HG03520 (cell line): Measurements from ENCODE around the gene NBPF1.
"Not testable (repeated sequence)": the region's sequence is repeated elsewhere in the genome, so short reads cannot be mapped to it uniquely, and the experiment has no call there.

Experiments
- ATAC-seq: cut with Tn5 transposase; IDR thresholded peaks from one replicate; pipeline ENCODE4 v1.9.1; 2021; ENCODE audit warnings: mild to moderate bottlenecking, moderate library complexity; ENCODE audit not compliant: unreplicated experiment

The NBPF1 gene

DNA sequence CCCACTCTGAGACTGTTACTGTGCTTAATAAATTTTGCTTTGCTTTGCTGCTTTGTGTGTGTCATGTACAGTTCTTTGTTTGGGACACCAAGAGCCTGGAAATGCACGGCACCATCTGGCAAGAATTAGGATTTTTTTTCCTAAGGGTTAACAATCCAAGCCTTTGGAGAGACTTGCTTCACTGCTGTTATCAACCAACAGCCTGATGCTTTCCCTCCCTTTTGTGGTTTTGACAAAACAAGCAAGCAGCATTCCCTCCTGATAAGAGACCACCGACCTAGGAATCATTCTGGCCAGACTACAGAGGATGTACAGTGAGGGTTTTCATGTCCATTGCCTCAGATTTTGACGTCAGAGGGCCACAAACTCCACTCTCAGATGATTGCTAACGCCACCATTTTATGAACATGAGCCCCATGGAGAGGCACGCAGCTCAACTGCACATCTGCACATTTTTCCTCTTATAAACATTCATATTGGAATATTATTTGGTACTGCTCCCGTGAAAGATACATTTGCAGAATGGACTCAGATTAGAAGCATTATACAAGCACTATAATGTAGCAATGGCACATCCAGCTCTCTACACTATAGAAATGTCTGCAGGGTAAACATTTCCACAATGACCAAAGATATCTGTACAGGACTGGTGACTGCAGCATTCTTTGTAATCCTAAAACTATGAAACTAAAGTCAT is 94.0 kb downstream of the NBPF1 start:
- not testable (repeated sequence) for ATAC-seq

DNA sequence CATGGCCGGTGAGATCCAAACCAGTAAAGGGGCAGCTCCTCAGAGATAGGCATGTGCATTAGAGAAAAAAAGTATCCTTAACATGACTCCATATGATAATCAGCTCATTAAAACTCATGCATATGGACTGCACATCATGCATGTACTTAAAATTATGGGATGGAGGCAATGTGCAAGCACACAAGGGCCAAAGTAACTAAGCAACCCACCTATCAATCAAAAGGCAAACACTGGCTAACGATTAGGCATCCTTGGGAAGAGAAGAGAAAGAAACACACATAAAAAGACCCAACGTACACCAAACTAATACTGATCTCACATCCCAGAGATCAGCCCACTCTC is 94.5 kb downstream of the NBPF1 start:
- ATAC-seq: not testable (repeated sequence)

DNA sequence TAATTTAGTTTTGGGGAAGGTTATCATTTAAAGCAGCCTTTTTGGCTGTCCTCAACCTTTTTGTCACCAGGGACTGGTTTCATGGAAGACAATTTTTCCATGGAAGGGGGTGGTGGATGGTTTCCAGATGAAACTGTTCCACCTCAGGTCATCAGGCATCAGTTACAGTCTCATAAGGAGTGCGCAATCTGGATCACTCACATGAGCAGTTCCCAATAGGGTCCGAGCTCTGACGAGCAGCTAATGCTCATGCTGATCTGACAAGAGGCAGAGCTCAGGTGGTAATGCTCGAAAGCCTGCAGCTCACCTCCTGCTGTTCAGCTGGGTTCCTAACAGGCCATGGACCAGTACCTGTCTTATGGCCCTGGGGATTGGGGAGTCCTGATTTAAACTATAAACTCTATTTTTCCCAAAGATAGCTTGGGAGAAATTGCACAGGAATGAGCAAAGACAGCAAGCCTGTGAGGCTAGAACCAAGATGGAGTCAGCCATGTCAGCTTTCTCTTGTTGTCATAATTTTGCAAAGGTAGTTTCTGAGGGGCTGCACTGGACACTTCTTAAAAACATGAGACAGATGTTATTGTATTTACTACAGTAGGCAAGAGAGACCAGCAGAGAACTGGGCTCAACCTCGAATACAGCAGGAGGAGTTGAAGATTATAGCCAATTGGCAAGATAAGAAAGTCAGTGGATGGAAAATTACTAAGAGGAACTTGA is 96.5 kb downstream of the NBPF1 start:
- ATAC-seq: not testable (repeated sequence)

DNA sequence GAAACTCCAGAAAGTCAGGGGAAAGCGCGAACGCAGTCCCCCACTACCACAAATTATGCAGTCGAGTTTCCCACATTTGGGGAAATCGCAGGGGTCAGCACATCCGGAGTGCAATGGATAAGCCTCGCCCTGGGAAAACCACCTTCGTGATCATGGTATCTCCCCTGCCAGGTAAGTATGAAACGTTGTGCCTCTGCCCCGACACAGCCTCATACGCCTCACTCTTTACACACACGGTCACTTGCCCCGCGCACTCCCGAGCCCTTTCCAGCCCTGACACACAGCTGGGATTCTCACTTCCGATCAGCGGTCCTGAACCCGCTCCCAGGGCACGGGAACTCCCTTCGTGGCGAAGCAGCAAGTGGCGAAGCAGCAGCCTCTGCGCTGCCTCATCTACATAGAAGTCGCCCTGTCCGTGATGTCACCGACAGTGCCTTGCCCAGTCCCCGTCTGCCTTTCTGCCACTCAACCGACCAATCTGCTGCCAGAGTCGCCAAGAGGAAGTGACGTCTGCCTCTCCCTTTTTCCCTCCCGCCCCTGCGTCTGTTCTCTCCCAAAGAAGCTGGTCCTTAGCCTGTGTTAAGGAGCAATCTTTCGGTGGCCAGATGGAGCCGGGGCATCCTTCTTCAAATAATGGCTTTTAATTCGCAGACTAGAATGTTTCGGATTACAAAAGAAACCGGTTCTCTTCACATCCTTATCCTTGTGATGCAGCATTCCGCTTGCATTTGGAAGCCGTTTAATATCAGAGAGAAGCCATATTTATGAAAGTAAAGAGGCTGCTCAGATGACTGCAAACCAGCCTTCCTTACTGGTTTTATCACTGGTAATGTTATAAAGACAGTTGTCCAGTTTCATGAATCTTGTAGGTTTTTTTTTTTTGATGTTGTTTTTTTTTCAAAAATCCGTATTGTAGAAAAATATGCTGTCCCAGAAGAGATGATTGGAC is 99.0 kb downstream of the NBPF1 start, which contains the start of gene RNU1-1:
TSS of gene RNU1-1 (minus strand) at position 179 of the 949 bp plus-strand sequence.
- not testable (repeated sequence) for ATAC-seq

DNA sequence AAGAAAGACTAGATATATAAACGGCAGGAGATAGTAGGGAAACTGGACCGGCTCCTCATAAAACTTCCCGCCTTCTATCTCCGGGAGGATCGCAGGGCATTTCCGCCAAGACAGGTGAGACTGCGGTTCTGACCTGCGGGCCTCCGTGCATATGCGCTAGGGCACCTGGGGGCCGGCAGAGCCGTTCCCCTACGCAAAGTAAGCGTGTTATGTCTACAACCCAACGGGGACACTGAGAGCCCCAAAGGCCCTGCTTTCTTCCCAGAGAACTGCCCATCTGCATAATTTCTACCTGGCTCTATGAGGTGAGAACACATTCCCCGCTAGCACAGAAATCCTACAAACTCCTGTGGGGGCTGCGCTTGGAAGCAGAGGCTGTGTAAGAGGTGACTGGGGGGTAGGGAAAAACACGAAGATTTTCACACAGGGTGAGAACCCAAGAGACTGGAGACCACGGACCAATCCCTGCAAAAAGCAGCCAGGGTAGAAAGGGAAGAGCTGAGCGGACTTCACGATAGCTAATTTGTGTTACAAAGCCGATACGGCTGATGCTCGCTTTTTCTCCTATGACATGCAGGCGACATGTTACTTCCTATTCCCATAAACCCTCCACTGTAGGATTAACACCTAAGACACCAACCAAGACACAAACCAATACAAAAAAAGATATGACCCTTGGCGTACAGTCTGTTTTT is 99.8 kb downstream of the NBPF1 start:
- ATAC-seq: peak; percentile 44

DNA sequence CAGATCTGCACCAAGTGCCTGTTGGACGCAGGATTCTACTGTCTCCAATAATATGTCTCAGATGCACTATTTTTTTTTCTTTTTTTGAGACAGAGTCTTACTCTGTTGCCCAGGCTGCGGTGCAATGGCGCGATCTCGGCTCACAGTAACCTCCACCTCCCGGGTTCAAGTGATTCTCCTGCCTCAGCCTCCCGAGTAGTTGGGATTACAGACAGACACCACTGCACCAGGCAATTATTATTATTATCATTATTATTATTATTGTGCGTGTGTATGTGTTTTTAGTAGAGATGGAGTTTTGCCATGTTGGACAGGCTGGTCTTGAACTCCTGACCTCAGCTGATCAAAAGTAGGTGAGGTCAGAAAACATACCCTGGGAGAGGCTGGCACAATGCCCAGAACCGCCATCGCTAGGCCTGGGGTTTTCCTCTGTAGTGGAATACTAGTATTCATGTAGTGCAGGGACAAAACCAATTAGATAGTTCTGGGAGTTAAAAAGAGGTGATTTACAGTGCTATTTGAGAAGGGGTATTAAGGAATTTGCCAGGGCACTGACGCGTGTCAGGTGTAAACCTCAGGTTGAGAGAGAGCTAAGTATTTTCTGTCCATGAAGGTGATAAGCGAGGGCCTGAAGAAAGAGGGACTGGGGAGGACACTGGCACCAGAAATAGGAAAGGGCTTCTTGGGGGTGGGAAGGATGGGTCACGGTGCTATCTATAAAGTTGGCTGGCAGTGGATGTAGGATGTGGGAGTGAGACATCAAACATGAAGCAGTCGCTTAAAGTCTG is 100.5 kb downstream of the NBPF1 start:
- not testable (repeated sequence) for ATAC-seq
